ENCODE measurements around the gene HOXB6.

HOXB6 gene

GRCh38 chr17:48594538-48595277 lies 10.1 kb downstream of the HOXB6 start:
- no peak overlapping the region for H3K4me3 ChIP-seq (replicated peaks; ENCODE audit: low read depth, low read length)
- no peak for DNase-seq (ENCODE audit: low read depth)
- no peak for TF ChIP-seq CTCF (IDR thresholded peaks at IDR 0.05; ENCODE audit: low read length, missing control alignments)

- peak overlapping the region; percentile 48 for H3K4me3 ChIP-seq (replicated peaks; ENCODE audit: low read depth, low read length)
- peak; percentile 75 for TF ChIP-seq CTCF (IDR thresholded peaks at IDR 0.05; ENCODE audit: low read length, missing control alignments)
- peak; percentile 81 for DNase-seq (ENCODE audit: low read depth)
Observed at GRCh38 chr17:48593840-48594537, 10.8 kb downstream of the HOXB6 start.

GRCh38 chr17:48593126-48593829 lies 11.5 kb downstream of the HOXB6 start, which contains the start of gene HOXB5:
Gene HOXB5 (minus strand): TSS chr17:48593779. CDS start chr17:48593682, 97 bp downstream.
- no peak for DNase-seq (ENCODE audit: low read depth)
- TF ChIP-seq CTCF (IDR thresholded peaks at IDR 0.05; ENCODE audit: low read length, missing control alignments): no peak
- H3K4me3 ChIP-seq (replicated peaks; ENCODE audit: low read depth, low read length): peak within 1 kb of the TSS; percentile 48

GRCh38 chr17:48592577-48592976 lies 12.2 kb downstream of the HOXB6 start:
- no peak for DNase-seq (ENCODE audit: low read depth)
- TF ChIP-seq CTCF (IDR thresholded peaks at IDR 0.05; ENCODE audit: low read length, missing control alignments): no peak
- H3K4me3 ChIP-seq (replicated peaks; ENCODE audit: low read depth, low read length): peak overlapping the region; percentile 48

- peak overlapping the region; percentile 48 for H3K4me3 ChIP-seq (replicated peaks; ENCODE audit: low read depth, low read length)
- DNase-seq (ENCODE audit: low read depth): no peak
- TF ChIP-seq CTCF (IDR thresholded peaks at IDR 0.05; ENCODE audit: low read length, missing control alignments): no peak
Observed at GRCh38 chr17:48592057-48592514, 12.7 kb downstream of the HOXB6 start.

- no peak for TF ChIP-seq CTCF (IDR thresholded peaks at IDR 0.05; ENCODE audit: low read length, missing control alignments)
- peak overlapping the region; percentile 48 for H3K4me3 ChIP-seq (replicated peaks; ENCODE audit: low read depth, low read length)
- no peak for DNase-seq (ENCODE audit: low read depth)
Observed at GRCh38 chr17:48591255-48592056, 13.3 kb downstream of the HOXB6 start.

All from fibroblast of pulmonary artery (primary cell).